Stimulated activated CD4-positive, alpha-beta T cell treated with anti-CD3 and anti-CD28 coated beads, Interleukin-4, amount 100 ng/mL, for 1 hour (primary cell): ENCODE data around the gene PIAS3.
"Not testable (repeated sequence)": the region's sequence is repeated elsewhere in the genome, so short reads cannot be mapped to it uniquely, and the experiment has no call there.

Source experiments
- DNase-seq: peaks from one replicate; pipeline ENCODE4 v3.0.0-alpha.2; 2020

Gene PIAS3

DNA sequence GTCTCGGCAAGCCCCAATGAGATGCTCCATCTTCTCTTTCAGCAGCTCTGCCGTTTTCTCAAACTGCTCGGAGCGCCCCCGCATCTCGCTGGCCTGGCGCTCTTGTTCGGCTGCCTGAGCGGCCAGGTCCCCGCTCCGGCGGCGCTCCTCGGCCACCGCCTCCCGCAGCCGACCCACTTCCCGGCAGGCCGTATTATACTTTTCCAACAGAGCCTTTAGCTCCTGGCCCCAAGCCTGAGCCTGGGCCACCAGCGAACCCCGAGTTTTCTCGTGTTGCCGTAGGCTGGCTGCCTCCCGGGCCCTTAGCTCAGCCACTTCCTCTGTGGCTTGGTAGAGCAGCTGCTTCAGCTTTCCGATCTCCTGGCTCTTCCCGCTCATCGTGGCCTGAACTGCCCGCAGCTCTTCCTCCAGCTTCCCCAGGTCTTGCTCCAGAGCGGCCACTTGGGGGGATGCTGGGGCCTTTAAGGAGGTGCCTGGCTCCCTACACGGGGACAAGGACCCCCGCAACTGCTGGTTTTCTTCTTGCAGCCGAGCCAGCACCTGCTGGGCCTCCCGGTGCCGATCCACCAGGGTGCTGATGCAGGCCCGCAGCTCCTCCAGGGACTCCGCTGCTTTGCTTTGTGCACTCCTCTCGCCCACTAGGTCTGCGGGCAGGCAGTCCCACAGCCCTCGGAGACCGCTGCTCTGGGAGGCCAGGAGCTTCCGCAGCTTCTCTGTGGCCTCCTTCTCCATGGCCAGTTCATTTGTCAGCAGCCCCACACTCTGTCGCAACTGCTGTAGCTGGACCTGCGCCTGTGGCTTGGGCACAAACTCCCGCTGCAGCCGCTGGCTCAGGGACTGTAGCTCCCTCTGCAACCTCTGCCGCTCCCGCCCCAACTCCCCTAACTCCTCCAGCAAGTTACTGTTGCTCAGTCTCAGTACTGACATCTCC lies 13.4 kb upstream of the PIAS3 start:
- peak; percentile 34 for DNase-seq

DNA sequence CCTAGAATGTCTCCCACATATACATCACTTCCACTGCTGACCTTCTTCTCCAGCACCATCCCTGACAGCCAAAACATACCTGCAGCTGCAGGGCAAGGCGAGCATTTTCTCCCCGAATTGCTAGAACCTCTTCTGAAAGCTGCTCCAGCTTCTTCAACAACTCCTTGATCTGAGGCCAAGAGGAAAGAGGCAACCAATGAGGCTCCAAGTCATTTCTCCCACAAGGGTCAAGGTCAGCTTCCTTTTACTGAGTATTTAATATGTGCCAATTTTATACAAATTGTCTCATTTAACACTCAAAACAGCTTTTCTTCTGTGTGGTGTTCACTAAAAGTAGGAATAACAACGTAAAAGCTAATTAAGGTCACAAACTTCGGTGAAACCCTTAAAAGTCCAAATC lies 9.4 kb upstream of the PIAS3 start:
- no peak for DNase-seq

DNA sequence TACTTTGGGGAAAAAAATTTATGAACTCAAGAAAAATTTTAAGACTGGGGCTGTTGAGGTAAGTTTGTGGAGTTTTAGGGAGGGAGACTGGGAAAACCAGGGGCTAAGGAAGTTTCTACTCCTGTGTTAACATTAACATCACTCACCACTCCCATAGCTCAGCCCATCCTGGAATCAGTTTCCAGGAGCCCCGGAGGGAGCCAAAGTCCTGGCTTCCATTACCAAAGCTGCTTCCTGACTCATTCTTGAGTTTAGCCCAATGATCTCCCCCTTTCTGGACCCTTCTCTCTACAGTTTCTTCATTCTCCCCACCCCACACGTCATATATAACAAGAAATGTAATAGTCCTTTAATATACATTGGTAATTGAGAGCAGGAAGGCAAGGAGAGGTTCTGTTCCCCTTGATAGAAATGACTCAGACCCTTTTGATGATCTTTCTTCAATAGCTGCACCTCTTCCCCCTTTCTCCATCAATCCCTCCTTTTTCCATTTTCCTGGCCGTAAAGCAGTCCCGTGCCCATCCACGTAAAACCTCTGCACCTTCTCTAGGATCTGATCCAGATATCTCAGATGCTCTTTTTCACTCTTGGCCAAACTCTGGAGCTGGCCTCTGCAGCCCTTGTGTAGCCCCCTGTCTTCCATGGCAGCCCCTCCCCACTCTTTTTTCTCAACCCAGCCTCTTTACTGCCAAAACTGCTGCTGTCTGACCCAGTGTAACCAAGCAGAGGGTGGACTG lies 4.6 kb upstream of the PIAS3 start:
- no peak for DNase-seq

- peak; percentile 80 for DNase-seq
These were observed 676 bp upstream of the PIAS3 start for GRCh38 chr1:145859491-145860023.

DNA sequence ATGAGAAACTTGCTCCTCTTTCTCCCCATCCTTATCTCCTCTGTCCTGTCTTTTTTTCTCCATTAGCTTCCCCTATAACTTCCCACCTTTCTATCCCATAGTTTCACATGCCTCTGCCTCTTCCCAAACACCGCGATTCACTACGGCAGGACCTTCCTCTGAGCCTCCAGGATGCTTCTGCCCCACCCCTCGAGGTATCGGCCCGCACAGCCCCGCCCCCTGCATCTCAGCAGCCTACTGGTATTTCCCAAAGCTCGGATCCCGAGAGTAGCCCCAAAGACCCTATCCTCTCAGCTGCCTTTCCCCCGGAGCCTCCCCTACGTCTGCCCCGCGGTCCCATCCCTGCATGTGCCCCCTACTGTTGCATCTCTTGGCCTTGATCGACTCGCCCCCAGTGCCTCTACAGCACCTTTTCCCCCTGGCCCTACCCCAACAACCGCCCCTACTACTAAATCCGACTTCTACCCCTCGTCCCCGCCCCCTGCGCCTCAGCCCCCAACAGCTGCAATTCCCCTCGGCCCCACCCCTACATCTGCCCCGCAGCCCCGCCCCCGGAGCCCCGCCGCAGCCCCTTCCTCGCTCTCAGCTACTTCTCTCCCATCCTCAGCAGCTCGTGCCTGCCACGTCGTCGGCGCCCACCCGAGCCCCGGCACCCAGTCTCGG lies 512 bp downstream of the PIAS3 start:
- peak; percentile 69 for DNase-seq

- no peak for DNase-seq
These were observed 1.7 kb downstream of the PIAS3 start for GRCh38 chr1:145857170-145857569.

GRCh38 chr1:145855426-145855948 lies 3.4 kb downstream of the PIAS3 start:
- DNase-seq: no peak

DNA sequence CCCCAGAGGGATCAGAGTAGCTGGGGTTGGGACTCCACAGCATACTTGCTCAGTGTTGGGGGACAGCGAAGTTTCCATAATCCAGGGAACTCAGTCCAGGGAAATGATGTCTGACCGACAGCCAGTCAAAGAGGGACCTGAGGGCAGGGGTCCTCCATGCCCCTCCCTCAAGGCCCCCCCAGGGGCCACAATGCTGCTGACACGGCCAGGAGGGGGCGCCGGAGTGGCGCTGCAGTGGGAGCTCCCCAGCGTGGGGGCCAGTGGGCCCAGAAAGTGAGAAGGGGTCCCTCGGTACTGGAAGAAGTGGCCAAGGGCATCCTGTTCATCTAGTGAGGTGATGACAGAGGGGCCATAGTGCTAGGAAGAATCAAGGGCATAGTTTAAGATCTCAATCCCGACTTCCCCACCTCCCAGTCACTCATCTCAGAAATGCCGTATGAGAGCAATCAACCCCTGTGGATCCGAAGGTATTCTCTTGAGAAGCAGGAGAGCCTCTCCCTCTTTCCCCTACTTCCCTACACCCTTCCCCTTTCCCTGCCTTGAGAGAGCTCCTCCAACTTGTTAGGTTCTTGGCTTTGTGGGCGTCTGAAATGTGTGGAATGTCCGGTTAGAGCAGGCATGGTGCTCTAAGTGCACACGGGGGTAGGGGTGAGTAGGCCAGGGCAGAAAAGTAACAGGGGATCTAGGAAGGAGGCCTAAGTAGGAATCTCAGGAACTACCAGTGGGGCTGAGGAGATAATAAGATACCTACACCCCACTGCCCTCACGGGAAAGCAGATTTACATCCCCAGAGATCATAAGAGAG lies 9.3 kb downstream of the PIAS3 start:
- DNase-seq: no peak

DNA sequence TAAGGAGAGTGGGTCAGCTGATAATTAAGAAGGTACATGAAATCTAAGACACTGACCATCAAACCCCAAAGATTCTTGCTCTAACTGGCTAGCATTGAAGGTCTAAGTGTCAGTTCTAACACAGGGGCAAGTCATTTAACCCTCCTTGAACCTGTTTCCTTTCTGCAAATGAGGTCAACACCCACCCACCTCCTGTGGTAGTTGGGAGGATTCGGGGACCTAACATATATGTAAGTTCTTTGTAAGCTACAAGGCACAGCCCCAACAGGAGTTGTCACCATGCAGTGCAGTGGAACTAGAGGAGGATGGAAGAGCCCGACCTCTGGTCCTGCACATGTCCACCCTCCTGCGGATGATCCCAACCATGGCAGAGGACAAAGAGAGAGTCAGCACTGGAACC lies 11.1 kb downstream of the PIAS3 start:
- no peak for DNase-seq

DNA sequence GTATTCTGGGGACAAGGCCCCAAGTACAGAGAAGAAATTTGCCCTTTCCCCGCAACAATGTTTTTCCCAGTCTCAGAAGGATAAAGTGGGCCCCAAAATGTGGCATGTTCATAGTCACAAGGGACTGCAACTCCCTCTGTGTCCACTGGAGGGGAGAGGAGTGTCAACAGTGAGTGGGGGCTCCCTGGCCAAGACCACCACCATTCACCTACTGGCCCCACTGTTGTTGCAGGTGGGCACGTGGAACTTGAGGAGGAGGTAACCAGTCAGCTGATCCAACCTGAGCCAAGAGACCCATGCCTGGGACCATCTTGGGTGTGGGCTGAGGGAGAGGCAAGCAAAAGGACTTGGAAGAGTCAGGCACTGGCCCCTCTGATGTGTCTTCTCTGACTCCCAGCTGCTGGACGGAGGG lies 12.7 kb downstream of the PIAS3 start:
- peak; percentile 25 for DNase-seq

GRCh38 chr1:145845514-145846161 lies 13.2 kb downstream of the PIAS3 start, which contains the start of gene NUDT17:
TSS of gene NUDT17 (plus strand) at chr1:145845630. CDS start at chr1:145845641, 11 bp downstream.
- DNase-seq: peak; percentile 80

- no peak for DNase-seq
These were observed 13.8 kb downstream of the PIAS3 start for GRCh38 chr1:145845144-145845513.

GRCh38 chr1:145843031-145843430 lies 15.8 kb downstream of the PIAS3 start:
- no peak for DNase-seq

DNA sequence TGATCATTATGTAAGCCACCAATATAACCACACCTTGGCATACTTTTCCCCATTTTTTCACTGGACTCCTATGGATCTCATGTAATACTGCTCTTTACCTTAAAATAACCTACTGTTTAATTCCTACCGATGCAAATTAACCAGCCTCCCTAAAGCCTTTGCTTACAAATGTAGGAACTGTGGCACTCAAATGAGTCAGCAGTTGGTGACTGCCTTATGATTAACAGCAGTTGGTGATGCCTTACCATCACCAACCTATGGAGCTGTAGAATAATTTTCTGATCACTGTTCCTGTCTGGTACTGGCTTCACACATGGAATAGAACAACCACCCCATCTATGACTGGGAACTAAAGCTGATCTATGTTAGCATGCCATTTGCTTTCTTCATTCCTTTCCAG lies 21.2 kb downstream of the PIAS3 start:
- DNase-seq: no peak

DNA sequence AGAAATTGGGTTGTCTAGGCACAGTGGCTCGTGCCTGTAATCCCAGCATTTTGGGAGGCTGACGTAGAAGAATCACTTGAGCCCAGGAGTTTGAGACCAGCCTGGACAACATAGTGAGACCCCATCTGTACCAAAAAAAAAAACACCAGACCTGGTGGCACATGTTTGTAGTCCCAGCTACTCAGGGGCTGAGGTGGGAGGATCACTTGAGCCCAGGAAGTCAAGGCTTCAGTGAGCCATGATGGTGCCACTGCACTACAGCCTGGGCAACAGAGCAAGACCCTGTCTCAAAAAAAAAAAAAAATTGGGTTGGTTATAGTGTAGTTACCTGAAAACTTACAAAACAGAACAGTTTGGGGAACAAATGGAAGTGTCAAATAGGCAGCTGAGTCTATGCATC lies 28.1 kb downstream of the PIAS3 start:
- not testable (repeated sequence) for DNase-seq

DNA sequence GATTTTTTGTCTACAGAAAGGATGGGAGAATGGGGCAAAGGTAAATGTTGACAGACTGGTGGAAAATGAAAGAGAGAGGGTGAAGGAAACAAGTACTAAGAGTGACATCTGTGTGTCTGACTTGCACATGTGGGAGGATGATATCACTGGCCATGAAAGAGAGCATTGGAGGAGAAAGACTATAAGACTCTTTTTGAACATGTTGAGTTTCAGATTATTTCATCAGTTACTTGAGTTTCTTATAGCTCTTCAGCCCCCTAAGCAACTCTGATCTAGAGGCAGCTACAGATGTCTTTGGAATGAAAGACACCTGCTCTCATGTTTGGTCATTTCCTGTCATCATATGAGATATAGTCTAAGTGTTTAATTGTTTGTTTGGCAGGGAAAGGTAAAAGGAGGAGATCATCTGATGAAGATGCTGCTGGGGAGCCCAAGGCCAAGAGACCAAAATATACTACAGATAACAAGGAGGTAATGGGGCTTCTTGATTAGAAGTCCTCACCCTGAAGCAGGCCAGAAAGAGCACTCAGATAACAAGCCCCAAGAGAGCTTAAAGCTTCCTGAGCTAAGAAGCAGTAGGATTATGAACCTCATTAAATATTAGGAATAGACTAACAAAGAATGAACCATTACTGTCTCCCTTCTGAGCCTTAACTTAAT lies 30.4 kb downstream of the PIAS3 start:
- no peak for DNase-seq

- no peak for DNase-seq
These were observed 30.9 kb downstream of the PIAS3 start for GRCh38 chr1:145827966-145828365.

- DNase-seq: no peak
These were observed 32.9 kb downstream of the PIAS3 start for GRCh38 chr1:145826030-145826429.

DNA sequence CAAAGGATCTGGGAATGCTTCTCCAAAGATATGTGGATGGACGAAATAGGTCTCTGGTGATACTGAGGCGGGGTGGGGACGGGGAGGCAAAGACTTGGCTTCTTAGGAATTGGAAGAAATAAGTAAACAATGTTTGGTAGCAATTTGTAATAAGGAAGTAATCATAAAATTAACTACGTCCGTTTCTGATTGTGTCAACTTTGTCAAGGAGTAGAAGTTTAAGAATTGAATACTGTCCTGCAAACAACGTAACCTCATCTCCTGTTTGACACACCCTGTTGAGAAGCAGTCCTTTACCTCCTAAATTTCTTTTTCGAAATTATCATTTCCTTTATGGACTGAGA lies 34.4 kb downstream of the PIAS3 start:
- DNase-seq: no peak

DNA sequence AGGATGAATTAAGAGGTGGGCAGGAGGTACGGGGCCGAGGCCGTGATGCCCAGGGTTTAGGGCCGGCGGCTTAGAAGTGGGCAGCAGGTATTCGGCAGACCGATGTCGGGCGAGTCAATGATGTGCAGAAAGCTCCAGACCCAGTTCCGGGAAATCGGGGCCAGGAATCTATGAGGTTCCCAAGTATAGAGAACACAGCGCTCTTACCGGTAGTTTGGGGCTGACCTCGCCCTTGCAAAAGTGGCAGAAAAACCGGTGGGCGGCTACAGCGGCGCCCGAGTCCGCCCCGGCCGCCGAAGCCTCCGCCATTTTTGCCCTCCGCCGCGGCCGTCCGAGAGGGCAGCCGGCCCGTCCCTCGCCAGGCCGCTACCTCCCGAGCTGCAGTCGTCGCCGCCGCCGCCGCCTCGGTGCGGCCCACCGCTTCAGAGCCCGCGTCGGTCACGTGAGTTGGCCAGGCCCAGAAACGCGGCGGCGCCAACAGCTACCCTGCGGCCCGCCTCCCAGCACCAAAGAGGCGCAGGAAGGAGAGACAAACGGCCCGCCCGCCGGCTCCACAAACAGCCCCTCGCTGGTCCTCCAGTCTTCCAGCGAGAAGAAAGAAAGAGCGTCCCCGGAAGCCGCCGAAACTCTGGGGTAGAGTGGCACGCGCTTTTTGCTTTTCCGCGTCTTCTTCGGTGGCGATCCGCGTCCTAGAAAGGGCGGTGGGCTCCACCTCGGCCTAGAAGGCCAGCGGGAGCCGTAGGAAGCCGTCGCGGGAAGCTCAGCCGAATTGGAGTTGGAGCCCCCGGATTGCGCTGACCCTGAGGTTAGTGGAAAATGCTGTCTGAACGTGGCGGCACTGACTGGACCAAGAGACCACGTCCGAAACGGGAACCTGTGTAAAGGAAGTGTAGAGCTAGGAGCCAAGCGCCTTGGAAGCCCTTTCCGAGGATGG lies 35.0 kb downstream of the PIAS3 start, which contains the start of the genes POLR3C and RNF115:
Gene POLR3C (plus strand): TSS at position 636 of the 934 bp plus-strand sequence. CDS start 1,577 bp downstream, outside the sequence.
Gene RNF115 (minus strand): TSS at position 531 of the 934 bp plus-strand sequence. CDS start 222 bp downstream, at position 309.
- DNase-seq: peak; percentile 85
